ENCODE results near the gene OLFML1. TPM values are rescaled to one million over a fixed set of nuclear protein-coding genes. Genes with fewer than 3 reads are reported as not detected.

The OLFML1 gene
- total and polyA plus RNA-seq, 11 donors: 1.7 to 17.9 (median 4.0) TPM

- Histone ChIP-seq H3K4me1 (peaks cover 0 to 6% (median 0%) of the 10 kb centered on the region in 12 donors), H3K27ac (no peak overlapping the region), H3K27me3 (no peaks in the 10 kb centered on the region), H3K4me3 (no peak overlapping the region), H3K36me3 (peaks cover 0 to 3% (median 0%) of the 10 kb centered on the region in 9 donors), H3K9me3 (no peaks in the 10 kb centered on the region)
- WGBS, 4 donors: 77 to 82% (median 81%) methylated on average over 7 of the region's 7 CpGs
- TF ChIP-seq POLR2A (IDR thresholded peaks at IDR 0.05) (no peak), CTCF (IDR thresholded peaks at IDR 0.05) (no peak)
- DNase-seq: no peak
- intact Hi-C loops (cut with DNase I): no loop called here
- ATAC-seq: no peak
These were observed 14.2 kb upstream of the OLFML1 start for GRCh38 chr11:7471071-7471470.

GRCh38 chr11:7473717-7474116 is 11.6 kb upstream of the OLFML1 start:
- H3K4me1 ChIP-seq: peaks cover 0 to 6% (median 0%) of the 10 kb centered on the region in 12 donors
- no peak for DNase-seq
- no peaks in the 10 kb centered on the region for H3K9me3 ChIP-seq
- no peak overlapping the region for H3K4me3 ChIP-seq
- H3K36me3 ChIP-seq: peaks cover 0 to 3% (median 0%) of the 10 kb centered on the region in 9 donors
- 0 to 58% (median 49%) methylated on average over 1 of the region's 1 CpG for WGBS, 4 donors
- no peaks in the 10 kb centered on the region for H3K27me3 ChIP-seq
- intact Hi-C loops (cut with DNase I): no loop called here
- peak in 1 of 4 donors; percentile 27 for ATAC-seq
- TF ChIP-seq CTCF (IDR thresholded peaks at IDR 0.05) (no peak), POLR2A (IDR thresholded peaks at IDR 0.05) (no peak)
- H3K27ac ChIP-seq: no peak overlapping the region

GRCh38 chr11:7480113-7480512 is 5.2 kb upstream of the OLFML1 start:
- WGBS, 4 donors: 66 to 72% (median 70%) methylated on average over 2 of the region's 2 CpGs
- TF ChIP-seq POLR2A (IDR thresholded peaks at IDR 0.05) (no peak), CTCF (IDR thresholded peaks at IDR 0.05) (no peak)
- peaks cover 0 to 7% (median 0%) of the 10 kb centered on the region in 12 donors for H3K4me1 ChIP-seq
- H3K9me3 ChIP-seq: no peaks in the 10 kb centered on the region
- no peak overlapping the region for H3K4me3 ChIP-seq
- intact Hi-C loops (cut with DNase I): no loop called here
- no peak for DNase-seq
- H3K36me3 ChIP-seq: no peaks in the 10 kb centered on the region
- no peaks in the 10 kb centered on the region for H3K27me3 ChIP-seq
- no peak for ATAC-seq
- H3K27ac ChIP-seq: no peak overlapping the region

- H3K4me1 ChIP-seq: peaks cover 0 to 12% (median 2%) of the 10 kb centered on the region in 12 donors
- H3K27ac ChIP-seq: peak overlapping the region in 1 of 12 donors; percentile 56
- H3K36me3 ChIP-seq: peaks cover 0 to 14% (median 0%) of the 10 kb centered on the region in 9 donors
- TF ChIP-seq CTCF (IDR thresholded peaks at IDR 0.05) (no peak), POLR2A (IDR thresholded peaks at IDR 0.05) (no peak)
- no peaks in the 10 kb centered on the region for H3K9me3 ChIP-seq
- 78 to 89% (median 88%) methylated on average over 3 of the region's 3 CpGs for WGBS, 4 donors
- no peak for DNase-seq
- ATAC-seq: no peak
- no peak overlapping the region for H3K4me3 ChIP-seq
- no peaks in the 10 kb centered on the region for H3K27me3 ChIP-seq
- intact Hi-C loops (cut with DNase I): no loop called here
These were observed 1.2 kb upstream of the OLFML1 start for GRCh38 chr11:7484131-7484530.

Measured in heart left ventricle (tissue), 16 donors.